Smooth muscle cell of the pulmonary artery (primary cell): ENCODE measurements around the gene KRTAP10-8. TPM values are rescaled to one million over a fixed set of nuclear protein-coding genes. Genes with fewer than 3 reads are reported as not detected.

ENCODE experiments used
- total RNA-seq: library from RNA; depleted of rRNA; stranded (reverse); fragments of >200 nt; gene quantifications from 2 replicates; pipeline ENCODE4 v1.2.3, GENCODE V29; 2014

The KRTAP10-8 gene
- not detected in 2 replicates for total RNA-seq

GRCh38 chr21:44612029-44612486, at the start of gene KRTAP10-8:
KRTAP10-8 (plus strand) TSS chr21:44612079; CDS start chr21:44612101, 22 bp downstream.

GRCh38 chr21:44573630-44574456, 38.0 kb upstream of the KRTAP10-8 start, which contains the start of gene KRTAP10-4:
KRTAP10-4 (plus strand) TSS chr21:44573729; CDS start chr21:44573759, 30 bp downstream.

GRCh38 chr21:44580231-44580821, 31.6 kb upstream of the KRTAP10-8 start, which contains the start of gene KRTAP10-5:
KRTAP10-5 (minus strand) TSS chr21:44580604; CDS start chr21:44580578, 26 bp downstream.

GRCh38 chr21:44592446-44593311, 19.2 kb upstream of the KRTAP10-8 start, which contains the start of gene KRTAP10-6:
KRTAP10-6 (minus strand) TSS chr21:44592505; CDS start chr21:44592484, 21 bp downstream.

GRCh38 chr21:44600118-44600978, 11.5 kb upstream of the KRTAP10-8 start, which contains the start of gene KRTAP10-7:
KRTAP10-7 (plus strand) TSS chr21:44600597; CDS start chr21:44600622, 25 bp downstream.

GRCh38 chr21:44626673-44627143, 14.8 kb downstream of the KRTAP10-8 start, which contains the start of gene KRTAP10-9:
KRTAP10-9 (plus strand) TSS chr21:44627093; CDS start chr21:44627172, 79 bp downstream.

GRCh38 chr21:44637018-44637850, 25.4 kb downstream of the KRTAP10-8 start, which contains the start of gene KRTAP10-10:
KRTAP10-10 (plus strand) TSS chr21:44637356; CDS start chr21:44637418, 62 bp downstream.

GRCh38 chr21:44646366-44647221, 34.7 kb downstream of the KRTAP10-8 start, which contains the start of gene KRTAP10-11:
KRTAP10-11 (plus strand) TSS chr21:44646414; CDS start chr21:44646459, 45 bp downstream.

GRCh38 chr21:44654576-44655175, 42.8 kb downstream of the KRTAP10-8 start, which contains the start of gene KRTAP12-4:
KRTAP12-4 (minus strand) TSS chr21:44654659; CDS start chr21:44654614, 45 bp downstream.

GRCh38 chr21:44657635-44658540, 46.0 kb downstream of the KRTAP10-8 start, which contains the start of gene KRTAP12-3:
KRTAP12-3 (plus strand) TSS chr21:44657932; CDS start chr21:44657980, 48 bp downstream.

Other genes with a start within 250 kb of the KRTAP10-8 start
- gene LRRC3, start 156.6 kb upstream of the KRTAP10-8 start, total RNA-seq: 0.26 and 0.65 TPM in 2 replicates
- not detected in 2 replicates for gene KRTAP10-1, start 71.9 kb upstream of the KRTAP10-8 start, total RNA-seq
- not detected in 2 replicates for gene KRTAP10-2, start 60.6 kb upstream of the KRTAP10-8 start, total RNA-seq
- gene KRTAP10-3, start 53.3 kb upstream of the KRTAP10-8 start, total RNA-seq: not detected in 2 replicates
- not detected in 2 replicates for gene KRTAP10-4, start 38.4 kb upstream of the KRTAP10-8 start, total RNA-seq
- gene KRTAP10-5, start 31.5 kb upstream of the KRTAP10-8 start, total RNA-seq: not detected in 2 replicates
- not detected in 2 replicates for gene KRTAP10-6, start 19.6 kb upstream of the KRTAP10-8 start, total RNA-seq
- not detected in 2 replicates for gene KRTAP10-7, start 11.5 kb upstream of the KRTAP10-8 start, total RNA-seq
- not detected in 2 replicates for gene KRTAP10-9, start 15.0 kb downstream of the KRTAP10-8 start, total RNA-seq
- gene KRTAP10-10, start 25.3 kb downstream of the KRTAP10-8 start, total RNA-seq: not detected in 2 replicates
- gene KRTAP10-11, start 34.3 kb downstream of the KRTAP10-8 start, total RNA-seq: not detected in 2 replicates
- gene KRTAP12-4, start 42.6 kb downstream of the KRTAP10-8 start, total RNA-seq: not detected in 2 replicates
- not detected in 2 replicates for gene KRTAP12-3, start 45.9 kb downstream of the KRTAP10-8 start, total RNA-seq
- gene KRTAP12-2, start 54.8 kb downstream of the KRTAP10-8 start, total RNA-seq: not detected in 2 replicates
- gene KRTAP12-1, start 70.1 kb downstream of the KRTAP10-8 start, total RNA-seq: not detected in 2 replicates
- not detected in 2 replicates for gene KRTAP10-12, start 85.1 kb downstream of the KRTAP10-8 start, total RNA-seq
- gene TSPEAR, start 99.5 kb downstream of the KRTAP10-8 start, total RNA-seq: not detected in 2 replicates
- 88.7 and 102 TPM in 2 replicates for gene UBE2G2, start 189.7 kb downstream of the KRTAP10-8 start, total RNA-seq
- gene SUMO3, start 206.0 kb downstream of the KRTAP10-8 start, total RNA-seq: 66.2 and 77.2 TPM in 2 replicates